H1 (cell line): Measurements from ENCODE around the gene TAF15. TPM values are rescaled to one million over a fixed set of nuclear protein-coding genes. Genes with fewer than 3 reads are reported as not detected.
A peak's percentile ranks its signal among the peaks of the same experiment; 100 is the strongest.

Experiments
- CTCF ChIA-PET: fragments of 300-600 bp; sonication (Branson Sonifier 250); formaldehyde crosslinking; loops from one replicate; lab custom pipeline; 2021; ENCODE audit not compliant: partially characterized antibody; lab: Charles Lee
- POLR2A ChIA-PET: fragments of 300-600 bp; sonication (Branson Sonifier 250); formaldehyde crosslinking; loops from one replicate; lab custom pipeline; 2021; ENCODE audit warnings: inconsistent platforms; ENCODE audit not compliant: partially characterized antibody; lab: Charles Lee
- DNase-seq, 2 experiments: peaks; one replicate each; pipeline versions ENCODE4 v3.0.0 to v3.0.0-alpha.2; 2010 to 2022; ENCODE audit warnings: low spot score in 2 of 2, low read depth in 1 of 2, mixed read lengths in 1 of 2
- FAIRE-seq: peaks from 2 replicates; lab custom pipeline; 2011; peaks lifted over from hg19 to GRCh38; lab: Jason Lieb, UNC
- H2AFZ ChIP-seq: 2 replicates; pipeline ENCODE4 v1.8.1; 2012; ENCODE audit warnings: low read length, inconsistent platforms
- H2AK5ac ChIP-seq: 2 replicates; pipeline ENCODE4 v1.6.1; 2013; ENCODE audit warnings: low read depth, low read length
- H2BK120ac ChIP-seq: replicated peaks from 2 replicates; pipeline ENCODE3; 2013; ENCODE audit warnings: low read depth, low read length, inconsistent platforms
- H2BK12ac ChIP-seq: 2 replicates; pipeline ENCODE4 v1.6.1; 2013; ENCODE audit warnings: low read depth, low read length
- H2BK15ac ChIP-seq: 2 replicates; pipeline ENCODE4 v1.6.1; 2013; ENCODE audit warnings: low read length
- H2BK20ac ChIP-seq: 2 replicates; pipeline ENCODE4 v1.6.1; 2013; ENCODE audit warnings: low read length
- H2BK5ac ChIP-seq: 2 replicates; pipeline ENCODE4 v1.6.1; 2013; ENCODE audit warnings: low read depth, low read length
- H3K14ac ChIP-seq: 2 replicates; pipeline ENCODE4 v1.6.1; 2013; ENCODE audit warnings: inconsistent platforms; ENCODE audit not compliant: insufficient read length
- H3K18ac ChIP-seq: 2 replicates; pipeline ENCODE4 v1.6.1; 2013; ENCODE audit warnings: low read length; ENCODE audit errors: extremely low read depth
- H3K23ac ChIP-seq: 2 replicates; pipeline ENCODE4 v1.6.1; 2013; ENCODE audit warnings: inconsistent platforms; ENCODE audit not compliant: insufficient read length
- H3K23me2 ChIP-seq: 2 replicates; pipeline ENCODE4 v1.6.1; 2013; ENCODE audit warnings: low read depth, low read length
- H3K27ac ChIP-seq: 2 replicates; pipeline ENCODE4 v1.6.1; 2011; ENCODE audit warnings: low read depth, low read length, inconsistent platforms
- H3K27me3 ChIP-seq, 4 experiments: replicated peaks in 1 of 4; 1 replicate in 1 of 4; 2 replicates in 3 of 4; pipeline versions ENCODE4 v1.6.1 to v1.8.1; 2011 to 2013; ENCODE audit warnings: low read length in 3 of 4, mild to moderate bottlenecking in 3 of 4, inconsistent platforms in 2 of 4, mixed read lengths in 2 of 4, moderate library complexity in 1 of 4; ENCODE audit not compliant: control insufficient read depth in 3 of 4, insufficient read depth in 3 of 4; ENCODE audit errors: extremely low read depth in 1 of 4
- H3K36me3 ChIP-seq, 4 experiments: 2 replicates each; pipeline versions ENCODE4 v1.6.1 to v1.8.1; 2011 to 2013; ENCODE audit warnings: mild to moderate bottlenecking in 4 of 4, low read length in 3 of 4, moderate library complexity in 2 of 4, control low read depth in 1 of 4, inconsistent platforms in 1 of 4; ENCODE audit not compliant: insufficient read depth in 4 of 4, control insufficient read depth in 2 of 4
- H3K4ac ChIP-seq: replicated peaks from 2 replicates; pipeline ENCODE3; 2013; ENCODE audit warnings: low read length, low read depth, mixed read lengths, inconsistent platforms; ENCODE audit not compliant: insufficient read length
- H3K4me1 ChIP-seq, 4 experiments: replicated peaks in 1 of 4; 1 replicate in 1 of 4; 2 replicates in 3 of 4; pipeline versions ENCODE4 v1.6.1 to v1.8.1; 2011 to 2013; ENCODE audit warnings: low read length in 3 of 4, inconsistent platforms in 2 of 4, mixed read lengths in 1 of 4; ENCODE audit not compliant: insufficient read depth in 4 of 4, control insufficient read depth in 3 of 4
- H3K4me2 ChIP-seq, 2 experiments: 2 replicates each; pipeline versions ENCODE4 v1.6.1 to v1.8.1; 2011 to 2013; ENCODE audit warnings: low read depth in 2 of 2, low read length in 2 of 2, control low read depth in 1 of 2, inconsistent platforms in 1 of 2, mild to moderate bottlenecking in 1 of 2; ENCODE audit not compliant: insufficient read depth in 1 of 2
- H3K4me3 ChIP-seq, 4 experiments: fragments of 200-600, 300-600 bp in 1 of 4; sonication (generic), shearing (Covaris generic), sonication (Bioruptor Twin) in 1 of 4; 2 replicates each; pipeline versions ENCODE4 v1.5.1 to v1.8.1; 2011 to 2016; ENCODE audit warnings: low read length in 4 of 4, low read depth in 3 of 4, control low read depth in 2 of 4, inconsistent platforms in 2 of 4, mild to moderate bottlenecking in 2 of 4, mixed read lengths in 1 of 4, moderate library complexity in 1 of 4; ENCODE audit not compliant: insufficient read depth in 2 of 4; ENCODE audit errors: extremely low read depth in 1 of 4
- H3K56ac ChIP-seq: replicated peaks from 2 replicates; pipeline ENCODE3; 2013; ENCODE audit warnings: low read depth, mild to moderate bottlenecking, mixed read lengths, low read length, inconsistent platforms; ENCODE audit not compliant: insufficient read length
- H3K79me1 ChIP-seq: 2 replicates; pipeline ENCODE4 v1.6.1; 2013; ENCODE audit warnings: low read depth, low read length, control low read depth
- H3K79me2 ChIP-seq, 2 experiments: 2 replicates each; pipeline versions ENCODE4 v1.6.1 to v1.8.1; 2012 to 2013; ENCODE audit warnings: low read length in 2 of 2, mild to moderate bottlenecking in 2 of 2, inconsistent platforms in 1 of 2; ENCODE audit not compliant: insufficient read depth in 2 of 2, control insufficient read depth in 1 of 2
- H3K9ac ChIP-seq, 4 experiments: replicated peaks in 1 of 4; 1 replicate in 1 of 4; 2 replicates in 3 of 4; pipeline versions ENCODE4 v1.6.1 to v1.8.1; 2011 to 2013; ENCODE audit warnings: low read depth in 3 of 4, low read length in 3 of 4, control low read depth in 2 of 4, mild to moderate bottlenecking in 2 of 4, moderate library complexity in 2 of 4, inconsistent platforms in 1 of 4; ENCODE audit errors: extremely low read depth in 1 of 4
- H3K9me3 ChIP-seq, 2 experiments: 2 replicates each; pipeline versions ENCODE4 v1.6.1 to v1.8.1; 2012 to 2013; ENCODE audit warnings: mild to moderate bottlenecking in 2 of 2, moderate library complexity in 2 of 2, control low read depth in 1 of 2, inconsistent platforms in 1 of 2, low read depth in 1 of 2, low read length in 1 of 2, mixed read lengths in 1 of 2; ENCODE audit not compliant: insufficient read depth in 2 of 2
- H4K20me1 ChIP-seq, 2 experiments: replicated peaks in 1 of 2; 2 replicates each; pipeline versions ENCODE3 to v1.8.1; 2011 to 2013; ENCODE audit warnings: inconsistent platforms in 2 of 2, low read length in 2 of 2, mild to moderate bottlenecking in 1 of 2; ENCODE audit not compliant: insufficient read depth in 2 of 2, control insufficient read depth in 1 of 2
- H4K5ac ChIP-seq: 2 replicates; pipeline ENCODE4 v1.6.1; 2013; ENCODE audit warnings: low read length, low read depth, mixed read lengths, inconsistent platforms; ENCODE audit not compliant: insufficient read length
- H4K8ac ChIP-seq: 2 replicates; pipeline ENCODE4 v1.8.0; 2013; ENCODE audit warnings: mild to moderate bottlenecking, moderate library complexity, low read length, inconsistent platforms; ENCODE audit not compliant: insufficient read depth; ENCODE audit errors: extremely low read depth
- H4K91ac ChIP-seq: replicated peaks from 2 replicates; pipeline ENCODE3; 2013; ENCODE audit warnings: low read length, mixed read lengths, inconsistent platforms; ENCODE audit not compliant: insufficient read length
- ATF3 ChIP-seq: IDR thresholded peaks from 2 replicates; pipeline ENCODE4 v1.6.1; 2011; ENCODE audit warnings: low read depth, mild to moderate bottlenecking, low read length; ENCODE audit not compliant: insufficient read depth
- CEBPB ChIP-seq: IDR thresholded peaks from 2 replicates; pipeline ENCODE4 v1.6.1; 2012; ENCODE audit warnings: low read depth, low read length
- KDM5A ChIP-seq: fragments of 200-600 bp; IDR thresholded peaks from 2 replicates; pipeline ENCODE4 v1.7.1; 2012; ENCODE audit warnings: mild to moderate bottlenecking, low read length, inconsistent platforms, mixed read lengths
- PHF8 ChIP-seq: fragments of 200-600 bp; sonication (generic); conservative IDR thresholded peaks from 2 replicates; pipeline ENCODE4 v1.7.1; 2012; ENCODE audit warnings: low read depth, mild to moderate bottlenecking, inconsistent platforms, low read length, moderate library complexity
- SIRT6 ChIP-seq: IDR thresholded peaks from one replicate; pipeline ENCODE4 v1.7.1; 2012; ENCODE audit warnings: low read length, inconsistent platforms
- SP1 ChIP-seq: IDR thresholded peaks from 2 replicates; pipeline ENCODE4 v1.6.1; 2011; ENCODE audit warnings: low read depth, low read length
- TCF12 ChIP-seq: IDR thresholded peaks from 2 replicates; pipeline ENCODE4 v1.6.1; 2011; ENCODE audit warnings: low read depth, mild to moderate bottlenecking, low read length
- TEAD4 ChIP-seq: IDR thresholded peaks from 2 replicates; pipeline ENCODE4 v1.6.1; 2012; ENCODE audit warnings: low read depth, low read length, inconsistent platforms, mixed read lengths
- WGBS, 2 experiments: shearing (Covaris generic) in 1 of 2; methylation state at CpG; one replicate each; pipeline versions ENCODE4 v1.1.6 to v1.1.7; 2013 to 2015; ENCODE audit warnings: low lambda C conversion rate in 2 of 2, mixed read lengths in 2 of 2, inconsistent platforms in 1 of 2, low coverage in 1 of 2, missing lambda C conversion rate in 1 of 2; ENCODE audit not compliant: insufficient replicate concordance in 2 of 2, insufficient coverage in 1 of 2, insufficient read length in 1 of 2; ENCODE audit errors: extremely low coverage in 1 of 2, missing lambda C conversion rate in 1 of 2; 5-methylcytosine and 5-hydroxymethylcytosine counted together
- polyA plus RNA-seq, 7 experiments: library from polyadenylated mRNA; depleted of rRNA in 3 of 7; stranded (reverse) in 5 of 7; unstranded in 2 of 7; fragments of >200 nt in 5 of 7; fragments of 200-250 nt in 2 of 7; gene quantifications; 1 replicate in 5 of 7; 2 replicates in 1 of 7; 4 replicates in 1 of 7; pipeline versions ENCODE4 v1.2.1 to v1.2.3, GENCODE V29; 2011 to 2013; ENCODE audit warnings: missing spikeins in 2 of 7, mixed read lengths in 2 of 7
- total RNA-seq: library from RNA; stranded (reverse); fragmentation: NEBNext Ultra II Directional; extraction: Animal tissue kit (Norgen Biotek cat#: 25700); gene quantifications from 2 replicates; pipeline ENCODE4 v1.2.1, GENCODE V29; 2021
- TF ChIP-seq, protein P1 (sequence below): IDR thresholded peaks from 2 replicates; pipeline ENCODE4 v1.6.1; 2011; ENCODE audit warnings: low read length, improper control_type of control experiment

The TAF15 gene
- total and polyA plus RNA-seq, 2 of the 8 experiments (the other 6 are each of a cell fraction or from before 2014, with no cell fraction given), result 80.1 to 338 TPM

- H2AK5ac ChIP-seq, result no peak overlapping the region
- no peak overlapping the region for H2BK12ac ChIP-seq
- H3K4me2 ChIP-seq, result no peak overlapping the region
- no peak overlapping the region for H4K91ac ChIP-seq
- FAIRE-seq, result no peak
- H3K14ac ChIP-seq, result no peak overlapping the region
- H3K27ac ChIP-seq, result no peak overlapping the region
- H3K23ac ChIP-seq, result no peak overlapping the region
- H3K56ac ChIP-seq, result no peak overlapping the region
- DNase-seq, result no peak
- H3K4ac ChIP-seq, result no peak overlapping the region
- no peak overlapping the region for H2AFZ ChIP-seq
- no peaks in the 10 kb centered on the region for H3K79me2 ChIP-seq
- no peak overlapping the region for H2BK15ac ChIP-seq
- H3K4me3 ChIP-seq, result no peak overlapping the region
- WGBS, 2 experiments, result 90% methylated on average over 16 of the region's 16 CpGs; no CpG with 5 or more reads in 1 of the 2 experiments
- H4K5ac ChIP-seq, result no peak overlapping the region
- TF ChIP-seq, protein P1, sequence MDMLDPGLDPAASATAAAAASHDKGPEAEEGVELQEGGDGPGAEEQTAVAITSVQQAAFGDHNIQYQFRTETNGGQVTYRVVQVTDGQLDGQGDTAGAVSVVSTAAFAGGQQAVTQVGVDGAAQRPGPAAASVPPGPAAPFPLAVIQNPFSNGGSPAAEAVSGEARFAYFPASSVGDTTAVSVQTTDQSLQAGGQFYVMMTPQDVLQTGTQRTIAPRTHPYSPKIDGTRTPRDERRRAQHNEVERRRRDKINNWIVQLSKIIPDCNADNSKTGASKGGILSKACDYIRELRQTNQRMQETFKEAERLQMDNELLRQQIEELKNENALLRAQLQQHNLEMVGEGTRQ, result no peak
- TF ChIP-seq KDM5A (no peak), PHF8 (no peak), CEBPB (no peak), SIRT6 (no peak), SP1 (no peak), ATF3 (no peak), TCF12 (no peak), TEAD4 (no peak)
- no peaks in the 10 kb centered on the region for H3K36me3 ChIP-seq
- no peak overlapping the region for H3K18ac ChIP-seq
- H2BK5ac ChIP-seq, result no peak overlapping the region
- no peaks in the 10 kb centered on the region for H3K27me3 ChIP-seq
- ChIA-PET CTCF (interaction anchor here (1.9 to 17.5 kb wide), 2 partner anchors 12 to 13 kb away, joined by 7 to 247 read pairs; no protein-coding TSS in a partner anchor), POLR2A (interaction anchor here (1.2 kb wide), 1 partner anchor 31 kb away, joined by 3 read pairs; the partner anchor contains the start of gene TAF15)
- H3K79me1 ChIP-seq, result no peaks in the 10 kb centered on the region
- H2BK120ac ChIP-seq, result no peak overlapping the region
- peaks cover 0 to 10% (median 5%) of the 10 kb centered on the region in 4 experiments; a peak in 5 of 7 replicates for H3K4me1 ChIP-seq
- H3K9me3 ChIP-seq, result no peaks in the 10 kb centered on the region
- H3K23me2 ChIP-seq, result no peaks in the 10 kb centered on the region
- no peak overlapping the region for H3K9ac ChIP-seq
- H2BK20ac ChIP-seq, result no peak overlapping the region
- H4K8ac ChIP-seq, result peak overlapping the region; percentile 58; the same call in 1 of the 2 replicates
- H4K20me1 ChIP-seq, result no peaks in the 10 kb centered on the region
These were observed 30.6 kb upstream of the TAF15 start for GRCh38 chr17:35778641-35779196.
